K562 (cell line): ENCODE measurements around the gene ACAD8. TPM values are rescaled to one million over a fixed set of nuclear protein-coding genes. Genes with fewer than 3 reads are reported as not detected.

ENCODE experiments used
- ATF1 ChIP-seq, 2 experiments: fragments of 450-650 bp in 1 of 2; IDR thresholded peaks; 2 replicates each; pipeline ENCODE4 v1.6.1; 2016; ENCODE audit warnings: missing compliant biosample characterization in 1 of 2, missing genetic modification characterization in 1 of 2
- BMI1 ChIP-seq: fragments of 150-350 bp; IDR thresholded peaks from 2 replicates; pipeline ENCODE4 v1.6.1; 2014; ENCODE audit warnings: low read length
- CBX3 ChIP-seq, 2 experiments: IDR thresholded peaks; 1 replicate in 1 of 2; 2 replicates in 1 of 2; pipeline ENCODE4 v1.6.1; 2012; ENCODE audit warnings: inconsistent platforms in 2 of 2, low read length in 2 of 2, borderline replicate concordance in 1 of 2, control low read depth in 1 of 2
- DIDO1 ChIP-seq: fragments of 450-650 bp; IDR thresholded peaks from 2 replicates; pipeline ENCODE4 v1.6.1; 2016; ENCODE audit warnings: low read depth, missing biosample characterization, missing genetic modification characterization
- E2F8 ChIP-seq: fragments of 450-650 bp; IDR thresholded peaks from 2 replicates; pipeline ENCODE4 v1.7.1; 2018; ENCODE audit warnings: mild to moderate bottlenecking, low read depth; ENCODE audit not compliant: partially characterized antibody
- FOSL1 ChIP-seq: fragments of 200-800 bp; sonication (Bioruptor generic); conservative IDR thresholded peaks from 2 replicates; pipeline ENCODE4 v1.6.1; 2016; ENCODE audit warnings: missing genetic modification characterization, missing compliant biosample characterization
- HNRNPLL ChIP-seq: fragments of 200-400 bp; formaldehyde crosslinking; IDR thresholded peaks from 2 replicates; pipeline ENCODE4 v1.6.1; 2017; ENCODE audit warnings: low read length, low read depth, mild to moderate bottlenecking; ENCODE audit not compliant: poor library complexity, severe bottlenecking
- KDM1A ChIP-seq, 2 experiments: fragments of 450-650 bp; IDR thresholded peaks; 2 replicates each; pipeline ENCODE4 v1.6.1; 2016; ENCODE audit warnings: mild to moderate bottlenecking in 2 of 2
- MLLT1 ChIP-seq, 2 experiments: fragments of 450-650 bp; IDR thresholded peaks; 2 replicates each; pipeline ENCODE4 v1.6.1; 2016
- NR0B1 ChIP-seq: fragments of 450-650 bp; IDR thresholded peaks from one replicate; pipeline ENCODE4 v1.6.1; 2018; ENCODE audit warnings: mild to moderate bottlenecking, moderate library complexity; ENCODE audit not compliant: partially characterized antibody
- NR2C1 ChIP-seq, 2 experiments: fragments of 450-650 bp; IDR thresholded peaks; 2 replicates each; pipeline ENCODE4 v1.6.1; 2017; ENCODE audit warnings: mild to moderate bottlenecking in 2 of 2, antibody characterized with exemption in 1 of 2, inconsistent platforms in 1 of 2, missing compliant biosample characterization in 1 of 2, missing genetic modification characterization in 1 of 2
- TRIM25 ChIP-seq: fragments of 450-650 bp; IDR thresholded peaks from 2 replicates; pipeline ENCODE4 v1.7.0; 2016; ENCODE audit warnings: borderline replicate concordance
- TSC22D4 ChIP-seq: fragments of 450-650 bp; IDR thresholded peaks from 2 replicates; pipeline ENCODE4 v1.6.1; 2016; ENCODE audit warnings: missing genetic modification characterization, missing biosample characterization, control low read depth
- VEZF1 ChIP-seq: fragments of 200-800 bp; sonication (Bioruptor generic); IDR thresholded peaks from 2 replicates; pipeline ENCODE4 v1.6.1; 2017; ENCODE audit warnings: missing genetic modification characterization, missing compliant biosample characterization
- ZFP1 ChIP-seq: fragments of 450-650 bp; formaldehyde crosslinking; IDR thresholded peaks from 2 replicates; pipeline ENCODE4 v1.4.0; 2020; ENCODE audit warnings: mild to moderate bottlenecking, mixed read lengths
- ZFPM2 ChIP-seq: fragments of 250-450 bp; sonication (Bioruptor Pico); IDR thresholded peaks from 2 replicates; pipeline ENCODE4 v1.5.1; 2022; ENCODE audit warnings: mild to moderate bottlenecking
- ZFX ChIP-seq: sonication (generic); formaldehyde crosslinking; IDR thresholded peaks from 2 replicates; pipeline ENCODE4 v1.8.0; 2022; ENCODE audit warnings: mild to moderate bottlenecking, missing genetic modification reagents, moderate library complexity
- ZNF232 ChIP-seq: sonication (generic); formaldehyde crosslinking; IDR thresholded peaks from 2 replicates; pipeline ENCODE4 v1.8.0; 2022; ENCODE audit warnings: mild to moderate bottlenecking, missing genetic modification reagents
- polyA plus RNA-seq, 8 experiments: library from polyadenylated mRNA; depleted of rRNA in 4 of 8; stranded (reverse) in 5 of 8; unstranded in 3 of 8; fragments of >200 nt; fragmentation: Nextera tagmentation in 2 of 8; fragmentation: Illumina TruSeq in 1 of 8; extraction: Ambion mirVana in 2 of 8; extraction: Trizol in 1 of 8; gene quantifications; 2 replicates each; pipeline versions ENCODE4 v1.2.1 to v1.2.3, GENCODE V29; 2011 to 2014; ENCODE audit warnings: inconsistent platforms in 1 of 8, missing spikeins in 1 of 8
- total RNA-seq, 7 experiments: library from RNA; depleted of rRNA in 6 of 7; stranded (reverse); fragments of >200 nt in 6 of 7; fragmentation: Illumina TruSeq in 2 of 7; extraction: Trizol in 2 of 7; gene quantifications; 2 replicates each; pipeline versions ENCODE4 v1.2.1 to v1.2.3, GENCODE V29; 2011 to 2021; ENCODE audit warnings: low replicate concordance in 1 of 7

The ACAD8 gene
- total and polyA plus RNA-seq, 9 of the 15 experiments (the other 6 are each of a cell fraction or from before 2014, with no cell fraction given) = 6.5 to 34.1 (median 20.1) TPM

- TF ChIP-seq TRIM25 = no peak
- no peak for TF ChIP-seq ZFX (CRISPR knock-in tag)
- 0 out of 4 replicates have a peak, but pooled peaks of 1 of the 2 experiments have one; percentile 11 for TF ChIP-seq MLLT1 (IDR thresholded peaks at IDR 0.05)
- TF ChIP-seq VEZF1 (CRISPR knock-in tag) = peak; percentile 64
- TF ChIP-seq HNRNPLL = peak; percentile 86
- TF ChIP-seq ATF1 (CRISPR knock-in tag; IDR thresholded peaks at IDR 0.05) = no peak
- peak; percentile 87 for TF ChIP-seq ATF1 (tag; IDR thresholded peaks at IDR 0.05)
- TF ChIP-seq TSC22D4 = no peak
- peak; percentile 97 for TF ChIP-seq NR2C1 (IDR thresholded peaks at IDR 0.05)
- TF ChIP-seq NR2C1 (tag; IDR thresholded peaks at IDR 0.05) = peak; percentile 98
- no peak for TF ChIP-seq BMI1
- TF ChIP-seq E2F8 = no peak
- no peak for TF ChIP-seq KDM1A (IDR thresholded peaks at IDR 0.05)
- no peak for TF ChIP-seq ZNF232 (CRISPR knock-in tag)
- 0 out of 2 replicates have a peak, but pooled peaks have one; percentile 23 for TF ChIP-seq FOSL1 (tag)
- no peak for TF ChIP-seq ZFPM2 (CRISPR knock-in tag)
- no peak for TF ChIP-seq CBX3 (IDR thresholded peaks at IDR 0.05; ENCODE audit: borderline replicate concordance in 1 of 2, low read length in 2 of 2)
- peak; percentile 61 for TF ChIP-seq DIDO1 (tag)
- TF ChIP-seq ZFP1 (CRISPR knock-in tag) = no peak
- no peak for TF ChIP-seq NR0B1
Measured at GRCh38 chr11:134253188-134253993, at the start of gene ACAD8, which contains the start of gene THYN1 (continued).
